ENCODE results near the gene DSN1.

DSN1 gene

GRCh38 chr20:36752582-36752981 is 21.0 kb downstream of the DSN1 start:
- no peak for DNase-seq

- peak; percentile 79 for DNase-seq
Observed at GRCh38 chr20:36745927-36746659, 27.5 kb downstream of the DSN1 start, which contains the start of gene NDRG3. Gene NDRG3 (minus strand): TSS chr20:36746090. CDS start chr20:36721735, 24,355 bp downstream.

GRCh38 chr20:36745234-36745926 is 28.2 kb downstream of the DSN1 start:
- no peak for DNase-seq

- no peak for DNase-seq
Observed at GRCh38 chr20:36744764-36745191, 28.8 kb downstream of the DSN1 start.

GRCh38 chr20:36744243-36744642 is 29.3 kb downstream of the DSN1 start:
- DNase-seq: no peak

- DNase-seq: no peak
Observed at GRCh38 chr20:36742558-36742957, 31.0 kb downstream of the DSN1 start.

- DNase-seq: no peak
Observed at GRCh38 chr20:36741072-36741471, 32.5 kb downstream of the DSN1 start.

GRCh38 chr20:36737183-36737499 is 36.4 kb downstream of the DSN1 start:
- no peak for DNase-seq

GRCh38 chr20:36736451-36737182 is 36.9 kb downstream of the DSN1 start:
- no peak for DNase-seq

GRCh38 chr20:36732456-36732855 is 41.1 kb downstream of the DSN1 start:
- no peak for DNase-seq

- DNase-seq: peak; percentile 59
Observed at GRCh38 chr20:36728986-36729385, 44.6 kb downstream of the DSN1 start.

- no peak for DNase-seq
Observed at GRCh38 chr20:36726168-36726567, 47.4 kb downstream of the DSN1 start.

GRCh38 chr20:36720510-36720909 is 53.1 kb downstream of the DSN1 start:
- no peak for DNase-seq

GRCh38 chr20:36717657-36718056 is 55.9 kb downstream of the DSN1 start:
- DNase-seq: no peak

- no peak for DNase-seq
Observed at GRCh38 chr20:36717021-36717420, 56.5 kb downstream of the DSN1 start.

GRCh38 chr20:36712775-36713174 is 60.8 kb downstream of the DSN1 start:
- no peak for DNase-seq

GRCh38 chr20:36709126-36709525 is 64.4 kb downstream of the DSN1 start:
- no peak for DNase-seq

GRCh38 chr20:36703530-36703929 is 70.0 kb downstream of the DSN1 start:
- no peak for DNase-seq
